NCI-H2107 (cell line): ENCODE measurements around the gene TMC3.
A peak's percentile ranks its signal among the peaks of the same experiment; 100 is the strongest.
"Not testable (repeated sequence)": the region's sequence is repeated elsewhere in the genome, so short reads cannot be mapped to it uniquely, and the experiment has no call there.

ENCODE experiments used
- DNase-seq: peaks from one replicate; lab custom pipeline; 2025; lab: John Stamatoyannopoulos, UW

TMC3 gene

GRCh38 chr15:81343371-81343770, 30.6 kb downstream of the TMC3 start:
- no peak for DNase-seq

GRCh38 chr15:81341351-81341750, 32.7 kb downstream of the TMC3 start:
- no peak for DNase-seq

DNA sequence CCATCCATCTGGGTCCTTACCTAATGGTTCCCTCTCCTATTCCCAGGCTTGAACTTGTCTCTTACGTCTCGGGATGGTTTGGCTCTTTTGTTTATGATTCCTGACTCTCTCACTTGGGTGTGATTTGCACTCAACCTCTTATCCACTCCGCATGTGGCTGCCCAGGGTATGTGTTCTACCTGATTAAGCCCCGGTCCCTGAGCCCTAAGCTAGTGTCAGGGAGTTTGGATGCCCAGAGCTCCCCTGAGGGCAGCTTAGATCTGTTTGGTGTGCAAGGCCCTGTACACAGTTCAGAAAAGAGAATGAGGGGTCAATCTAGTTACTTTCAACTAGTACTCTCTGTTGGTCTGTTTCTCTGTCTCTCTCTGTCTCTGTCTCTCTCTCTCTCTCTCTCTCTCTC, 34.2 kb downstream of the TMC3 start:
- DNase-seq, result no peak

DNA sequence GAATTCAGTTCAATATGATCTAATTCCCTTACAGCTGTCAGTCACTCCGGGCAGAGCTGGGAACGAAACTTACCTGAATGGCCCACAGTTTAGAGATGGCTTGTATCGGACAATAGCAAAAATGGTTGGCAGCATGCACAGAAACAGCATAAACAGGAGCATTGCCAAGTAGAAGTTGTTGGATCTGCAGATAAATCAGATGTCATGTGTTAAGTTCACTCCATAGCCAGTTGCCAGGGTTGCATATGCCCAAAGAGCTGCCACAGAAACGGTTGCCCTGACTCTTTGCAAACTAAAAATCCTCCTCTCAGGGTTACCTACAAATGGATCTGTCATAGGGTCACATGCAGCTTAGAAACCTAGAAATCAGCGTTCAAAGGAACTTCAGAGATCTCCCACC, 34.7 kb downstream of the TMC3 start:
- no peak for DNase-seq

DNA sequence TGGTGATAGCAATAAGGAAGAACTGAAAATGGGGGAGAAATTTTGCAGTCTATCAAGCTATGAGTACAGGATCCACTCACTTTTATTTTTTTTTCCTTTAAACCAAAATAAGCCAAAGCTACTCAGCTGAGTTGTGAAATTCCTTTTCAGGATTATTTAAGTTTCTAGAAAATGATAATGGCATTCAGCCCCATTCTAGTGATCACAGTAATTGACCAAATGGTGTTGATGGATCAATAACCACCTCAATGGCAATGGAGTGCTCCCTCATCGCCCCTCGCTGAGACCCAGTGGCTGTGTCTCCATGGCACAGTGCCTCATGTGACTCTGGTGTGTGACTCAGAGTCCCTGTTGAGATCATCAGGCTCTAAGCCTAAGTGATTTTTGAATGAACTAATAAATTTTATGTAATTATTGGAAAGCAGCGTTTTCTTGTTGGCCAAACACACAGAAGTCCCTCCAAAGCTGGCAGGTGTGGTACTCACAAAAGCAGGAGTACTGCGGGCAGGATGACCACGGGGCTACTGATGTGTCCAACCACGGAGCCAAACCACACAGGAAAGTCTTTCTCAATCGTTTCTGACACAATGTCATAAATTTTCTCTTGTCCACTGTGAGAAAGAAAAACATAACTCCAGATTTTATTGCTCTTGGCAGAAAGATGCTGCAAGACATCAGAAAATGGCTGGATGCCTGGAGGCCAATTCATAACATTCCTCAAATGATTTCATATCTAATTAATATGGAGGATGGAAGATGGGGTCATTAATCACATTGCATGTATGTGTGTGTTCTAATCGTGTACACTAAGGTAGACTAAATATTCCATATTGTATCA, 35.6 kb downstream of the TMC3 start:
- no peak for DNase-seq

GRCh38 chr15:81337713-81338157, 36.3 kb downstream of the TMC3 start:
- no peak for DNase-seq

DNA sequence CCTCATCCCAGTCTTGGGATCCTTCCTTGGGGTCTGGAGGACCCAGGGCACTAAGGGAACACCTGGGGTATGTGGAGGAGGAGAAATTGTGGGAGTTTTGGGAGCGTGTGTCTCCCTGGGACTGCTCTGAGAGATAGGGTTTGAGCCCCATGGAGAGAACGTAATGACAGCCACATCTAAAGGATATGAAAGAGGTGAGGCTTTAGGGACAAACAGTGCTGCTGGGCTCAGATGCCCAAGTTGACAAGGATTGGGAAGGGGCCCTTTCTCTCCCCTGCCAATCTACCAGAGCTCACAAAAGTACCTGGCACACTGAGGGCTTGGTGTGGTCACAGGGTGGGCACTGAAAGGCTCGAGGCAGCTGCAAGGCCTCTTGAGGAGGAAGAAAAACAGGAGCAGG, 36.8 kb downstream of the TMC3 start:
- DNase-seq, result no peak

- no peak for DNase-seq
Observed at GRCh38 chr15:81336568-81336967, 37.4 kb downstream of the TMC3 start.

- no peak for DNase-seq
Observed at GRCh38 chr15:81335631-81336030, 38.4 kb downstream of the TMC3 start.

DNA sequence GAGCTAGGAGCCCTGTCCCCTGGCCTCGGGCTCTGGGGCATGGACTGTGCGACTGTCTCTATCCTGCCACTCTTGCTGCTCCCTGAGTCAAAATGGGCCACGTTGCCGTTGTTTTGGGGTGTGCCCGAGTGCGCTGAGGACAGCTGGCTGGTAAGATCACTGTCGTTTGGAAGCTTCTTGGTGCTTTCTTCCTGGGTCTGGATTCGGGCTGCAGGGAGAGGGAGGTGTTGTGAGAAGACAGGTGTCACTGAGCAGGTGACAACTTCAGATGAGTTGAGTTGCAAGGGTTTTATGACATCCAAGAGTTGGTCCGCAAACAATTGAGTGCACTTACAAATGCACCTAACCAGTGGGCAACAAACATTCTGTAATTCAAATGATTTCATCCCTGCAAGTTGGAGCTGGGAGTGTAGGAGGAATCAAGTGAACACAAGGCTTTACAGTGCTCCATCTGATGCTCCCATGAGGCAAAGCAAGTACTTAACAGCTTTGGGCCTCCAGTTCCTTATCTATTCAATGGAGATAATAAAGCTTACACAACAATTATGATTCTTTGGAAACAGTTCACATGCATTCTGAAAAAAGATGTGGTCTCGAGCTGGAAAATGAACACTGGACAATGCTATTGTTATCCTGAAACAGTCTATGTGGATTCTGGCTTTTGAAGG, 39.1 kb downstream of the TMC3 start:
- DNase-seq, result no peak

- no peak for DNase-seq
Observed at GRCh38 chr15:81333363-81333762, 40.6 kb downstream of the TMC3 start.

GRCh38 chr15:81332326-81332725, 41.7 kb downstream of the TMC3 start:
- DNase-seq, result no peak

- DNase-seq, result no peak
Observed at GRCh38 chr15:81331600-81331999, 42.4 kb downstream of the TMC3 start.

DNA sequence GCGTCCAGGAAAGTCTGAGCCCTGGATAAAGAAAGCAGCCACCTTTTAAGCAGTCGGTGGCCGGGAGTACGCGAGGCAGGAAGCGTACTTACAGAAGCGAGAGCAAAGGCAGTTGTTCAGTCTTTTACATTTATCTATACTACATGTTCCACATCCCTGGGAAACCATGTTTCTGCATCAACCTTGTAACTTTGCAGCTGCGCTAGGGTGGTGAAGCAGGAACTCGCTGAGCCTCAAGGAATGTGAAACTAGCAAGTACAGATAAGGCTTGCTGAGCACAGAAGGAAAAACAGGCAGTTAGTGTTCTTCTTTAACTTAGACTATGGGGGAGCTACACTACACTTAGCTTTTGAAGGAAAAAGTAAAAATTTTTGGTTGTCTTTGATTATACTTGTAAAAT, 42.9 kb downstream of the TMC3 start:
- DNase-seq, result not testable (repeated sequence)

DNA sequence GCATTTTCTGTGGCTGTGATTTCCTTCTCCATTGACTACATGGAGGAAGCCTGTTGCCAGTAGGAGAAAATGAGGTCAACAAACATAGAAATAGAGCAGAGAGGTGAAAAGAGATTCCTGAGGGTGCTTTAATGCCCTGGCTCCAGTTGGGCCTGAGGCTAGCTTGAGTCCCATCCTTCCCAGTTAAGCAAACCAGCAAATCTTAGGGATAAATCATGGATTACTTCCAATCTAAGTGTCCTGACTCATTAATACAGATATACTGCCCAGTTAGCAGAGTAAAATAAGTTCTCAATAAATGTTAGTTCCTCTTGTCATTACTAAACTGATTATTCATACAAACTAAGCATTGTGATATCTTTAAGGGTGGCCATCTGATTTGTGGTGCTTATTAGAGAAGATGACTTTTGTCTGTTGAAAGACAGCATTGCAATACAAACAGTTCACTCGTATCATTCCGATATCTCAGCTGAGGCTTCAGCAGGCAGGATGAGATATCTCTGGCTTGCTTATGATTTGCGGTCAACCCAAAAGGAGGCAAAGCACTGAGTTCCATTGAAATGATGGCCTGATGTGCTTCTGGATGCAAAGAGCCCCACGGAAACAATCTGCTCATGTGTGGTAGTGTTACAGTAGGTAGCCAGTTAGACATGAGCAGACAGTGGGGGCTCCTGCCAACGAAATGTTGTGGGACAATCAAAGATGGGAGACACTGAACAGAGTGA, 43.5 kb downstream of the TMC3 start:
- no peak for DNase-seq

- DNase-seq, result no peak
Observed at GRCh38 chr15:81329446-81329845, 44.6 kb downstream of the TMC3 start.

DNA sequence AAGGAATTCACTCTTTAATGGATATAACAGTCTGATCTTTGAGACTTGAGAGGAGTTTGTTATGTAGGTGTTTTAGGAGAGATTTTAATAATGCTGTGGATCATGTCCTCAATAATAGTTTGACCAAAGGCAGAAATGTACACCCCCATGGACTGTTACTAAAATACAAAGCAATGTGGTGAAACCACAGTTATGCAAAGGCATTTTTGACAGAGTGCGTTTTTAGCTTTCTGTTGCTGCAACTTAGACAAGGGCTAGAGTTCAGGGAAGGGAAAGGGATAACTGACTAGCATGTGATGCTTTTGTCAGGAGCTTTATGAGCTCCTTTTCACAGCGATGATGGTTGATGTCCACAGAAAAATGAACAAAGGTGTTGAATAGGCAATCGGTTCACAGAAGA, 46.5 kb downstream of the TMC3 start:
- DNase-seq, result no peak

GRCh38 chr15:81326466-81327212, 47.4 kb downstream of the TMC3 start:
- DNase-seq, result no peak

DNA sequence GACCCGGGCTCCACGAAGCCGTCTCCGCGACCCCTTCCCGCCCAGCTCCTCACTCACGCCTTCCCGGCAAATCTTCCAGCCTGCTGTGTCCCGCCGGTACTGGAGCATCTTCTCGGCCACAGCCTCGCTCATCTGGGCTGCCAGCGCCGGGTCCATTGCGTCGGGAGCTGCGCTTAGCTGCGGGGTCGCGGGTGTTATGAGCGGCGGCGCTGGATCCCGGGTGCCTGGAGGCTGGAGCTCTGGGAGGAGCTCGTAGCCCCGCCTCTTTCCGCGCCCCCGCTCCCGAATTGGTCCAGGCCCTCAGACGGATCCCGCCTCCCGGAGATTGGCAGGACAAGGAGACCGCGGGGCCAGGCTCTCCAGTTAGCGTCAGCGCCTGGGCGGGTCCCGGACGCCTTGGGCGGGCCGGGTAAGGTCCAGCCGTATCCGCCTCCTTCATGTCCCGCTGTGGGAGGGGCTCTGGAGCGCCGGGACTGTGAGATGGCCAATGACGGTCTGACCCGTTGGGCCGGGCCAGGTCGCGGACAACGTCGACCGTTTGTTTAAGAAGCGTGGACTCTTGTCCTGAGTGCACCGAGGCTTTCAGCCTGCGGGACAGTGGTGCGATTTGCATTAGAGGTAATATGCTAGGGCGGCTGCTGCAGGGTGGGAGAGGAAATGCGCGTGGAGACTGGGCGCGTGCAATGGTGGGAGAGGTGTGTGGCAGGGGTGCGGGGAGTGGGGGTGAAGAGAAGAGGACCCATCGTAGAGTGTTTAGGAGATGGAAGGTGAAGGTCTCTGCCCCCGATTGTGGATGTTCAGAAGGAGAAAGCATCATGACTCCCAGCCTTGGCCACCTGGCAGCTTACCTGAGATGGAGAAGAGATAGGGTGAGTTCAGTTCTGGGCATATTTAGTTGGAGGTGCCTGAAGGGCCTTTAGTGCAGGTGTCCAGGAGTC, 49.8 kb downstream of the TMC3 start, which contains the start of gene STARD5:
Gene STARD5, minus strand, starts transcription at position 198 of the 938 bp plus-strand sequence. Its CDS starts 42 bp downstream, at position 156.
- peak; percentile 77 for DNase-seq

DNA sequence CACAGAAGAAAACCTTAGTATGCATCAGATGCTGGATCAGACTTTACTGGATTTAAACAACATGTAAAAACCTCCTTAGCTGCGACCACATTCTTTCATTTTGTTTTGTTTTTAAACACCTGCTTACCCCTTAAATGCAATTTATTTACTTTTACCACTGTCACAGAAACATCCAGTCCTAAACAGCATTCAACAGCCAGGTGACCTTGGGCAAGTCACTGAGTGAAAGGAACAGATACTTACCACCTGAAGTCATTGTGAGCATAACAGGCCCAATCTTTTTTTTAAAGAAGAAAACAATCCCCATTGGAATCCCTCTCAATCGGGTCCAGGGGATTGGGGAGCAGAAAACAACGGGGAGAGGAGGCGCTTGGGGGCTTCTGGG, 50.5 kb downstream of the TMC3 start:
- no peak for DNase-seq
